Measurements from ENCODE around the gene SRP68. TPM values are rescaled to one million over a fixed set of nuclear protein-coding genes. Genes with fewer than 3 reads are reported as not detected.

Gene SRP68
- polyA plus RNA-seq, 5 donors, result 92.3 to 111 (median 101) TPM

- no peak for DNase-seq
These were observed 52.4 kb downstream of the SRP68 start for GRCh38 chr17:76019833-76020467.

- DNase-seq, result no peak
These were observed 53.5 kb downstream of the SRP68 start for GRCh38 chr17:76018801-76019200.

GRCh38 chr17:76018340-76018680 is 54.0 kb downstream of the SRP68 start:
- no peak for DNase-seq

- DNase-seq, result no peak
These were observed 54.6 kb downstream of the SRP68 start for GRCh38 chr17:76017481-76018339.

DNA sequence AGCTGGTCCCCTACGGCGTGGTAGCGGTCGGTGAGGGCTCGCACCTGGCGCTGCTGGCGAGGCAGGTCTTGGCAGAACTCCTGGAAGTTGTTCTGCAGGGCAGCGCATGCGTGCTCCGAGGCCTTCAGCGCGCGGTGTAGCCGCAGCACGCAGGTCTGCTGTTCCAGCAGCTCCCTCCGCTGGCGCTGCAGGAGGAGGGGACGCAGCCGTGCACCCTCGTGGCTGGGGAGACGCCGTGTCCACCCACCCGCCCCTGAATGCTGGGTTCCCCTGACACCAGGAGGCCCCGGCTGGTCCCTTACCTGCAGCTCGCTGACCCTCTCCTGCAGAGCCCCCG is 57.4 kb downstream of the SRP68 start:
- no peak for DNase-seq

DNA sequence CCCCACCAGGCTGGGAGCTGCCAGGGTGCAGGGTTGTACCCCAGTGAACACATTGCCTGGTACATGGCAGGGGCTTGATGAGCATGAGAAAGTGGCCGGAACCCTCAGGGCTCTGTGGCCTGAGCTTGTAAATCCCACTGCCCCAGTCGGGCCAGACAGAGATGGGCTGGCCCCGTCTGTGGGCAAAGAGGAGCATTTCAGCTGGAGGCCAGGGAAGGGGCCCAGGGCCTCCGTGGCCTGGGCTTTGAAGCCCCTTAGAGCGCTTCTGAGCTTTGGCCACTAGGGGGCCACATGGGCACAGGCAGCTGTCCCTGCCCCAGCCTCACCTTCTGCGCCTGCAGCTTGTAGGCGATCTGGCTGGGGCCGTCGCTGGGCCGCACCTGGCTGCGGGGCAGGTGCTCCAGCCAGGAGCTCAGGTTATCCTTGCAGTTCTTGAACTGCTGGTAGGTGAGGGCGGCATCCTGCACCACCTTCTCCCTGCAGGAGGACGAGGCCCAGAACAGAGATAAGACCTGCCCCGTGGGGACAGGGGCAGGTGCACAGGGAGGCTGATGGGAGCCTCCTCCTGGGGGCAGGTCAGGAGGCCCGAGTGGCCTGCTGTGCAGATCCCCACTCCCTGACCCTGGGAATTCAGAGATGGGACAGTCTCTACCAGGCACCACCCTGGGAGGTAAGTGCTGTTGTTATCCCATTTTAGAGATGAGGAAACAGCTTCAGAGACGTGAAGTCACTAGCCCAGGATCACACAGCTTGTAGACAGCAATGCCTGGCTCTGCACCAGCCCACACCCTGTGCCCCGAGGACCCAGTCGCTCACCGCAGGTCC is 58.0 kb downstream of the SRP68 start:
- DNase-seq, result peak in 1 of 2 donors; percentile 69

GRCh38 chr17:76013377-76013932 is 58.9 kb downstream of the SRP68 start:
- DNase-seq, result no peak

DNA sequence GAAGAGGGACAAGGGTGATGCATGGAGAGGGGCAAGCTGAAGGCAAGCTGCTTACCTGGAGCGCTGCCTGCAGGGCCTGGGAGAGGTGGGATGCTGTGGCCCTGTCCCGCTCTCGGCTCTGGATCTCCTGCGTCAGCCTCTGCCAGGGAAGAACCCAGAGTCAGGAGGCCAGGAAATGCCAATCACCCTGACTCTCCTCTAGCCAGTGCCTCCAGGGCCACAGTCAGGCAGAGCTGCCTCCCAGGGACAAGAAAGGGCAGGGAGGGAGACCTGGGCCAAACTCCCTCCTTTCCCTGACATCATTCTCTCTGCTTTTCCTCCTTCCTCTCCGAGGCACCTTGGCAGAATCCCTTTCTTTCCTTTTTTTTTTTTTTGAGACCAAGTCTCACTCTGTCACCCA is 60.4 kb downstream of the SRP68 start:
- DNase-seq, result no peak

DNA sequence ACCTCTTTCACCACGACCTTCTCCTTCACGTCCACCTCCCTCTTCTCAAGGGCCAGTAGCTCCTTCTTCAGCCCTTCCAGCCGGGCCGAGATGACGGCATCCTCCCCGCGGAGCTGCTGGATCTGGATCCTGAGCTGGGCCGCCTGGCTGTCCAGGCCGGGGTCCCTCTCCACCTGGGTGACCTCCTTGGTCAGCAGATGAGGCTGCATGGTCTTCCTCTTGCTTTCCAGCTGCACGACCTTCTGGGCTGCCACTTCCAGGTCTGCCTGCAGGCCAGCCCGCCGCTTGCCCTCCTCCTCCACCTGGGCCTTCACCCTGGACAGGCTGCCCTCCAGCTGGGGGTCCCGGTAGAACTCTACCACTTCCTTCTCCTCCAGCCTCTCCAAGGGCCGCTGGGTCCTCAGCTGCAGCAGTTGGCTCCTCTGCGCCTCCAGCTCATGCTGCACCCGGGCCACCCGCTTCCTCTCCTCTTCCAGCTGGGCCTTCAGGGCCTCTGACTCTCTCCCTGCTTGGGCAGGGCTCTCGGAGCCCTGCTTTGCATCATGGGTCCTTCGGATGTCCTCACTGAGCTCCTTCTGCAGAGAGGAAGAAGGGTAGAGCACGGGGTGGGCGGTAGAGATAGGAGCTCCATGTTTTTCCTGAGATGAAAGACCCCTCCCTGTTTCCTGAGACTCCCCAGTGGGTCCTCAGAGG is 62.2 kb downstream of the SRP68 start:
- no peak for DNase-seq

DNA sequence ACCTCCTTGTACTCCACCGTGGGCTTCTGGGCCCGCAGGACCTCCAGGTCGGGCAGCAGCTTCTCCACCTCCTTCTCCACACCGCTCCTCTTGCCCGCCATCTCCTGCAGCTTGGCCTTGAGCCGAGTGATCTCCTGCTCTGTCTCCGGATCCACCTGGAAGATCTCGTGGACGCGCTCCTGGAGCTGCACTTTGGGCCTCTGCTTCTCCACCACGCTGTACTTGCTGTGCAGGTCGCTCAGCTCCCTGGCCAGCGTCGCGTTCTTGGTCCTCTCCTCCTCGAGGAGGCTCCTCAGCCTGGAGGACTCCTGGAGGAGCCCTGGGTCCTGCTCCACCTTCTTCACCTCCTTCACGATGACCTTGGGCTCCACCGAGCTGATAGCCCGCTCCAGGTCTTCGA is 62.9 kb downstream of the SRP68 start:
- DNase-seq, result no peak

DNA sequence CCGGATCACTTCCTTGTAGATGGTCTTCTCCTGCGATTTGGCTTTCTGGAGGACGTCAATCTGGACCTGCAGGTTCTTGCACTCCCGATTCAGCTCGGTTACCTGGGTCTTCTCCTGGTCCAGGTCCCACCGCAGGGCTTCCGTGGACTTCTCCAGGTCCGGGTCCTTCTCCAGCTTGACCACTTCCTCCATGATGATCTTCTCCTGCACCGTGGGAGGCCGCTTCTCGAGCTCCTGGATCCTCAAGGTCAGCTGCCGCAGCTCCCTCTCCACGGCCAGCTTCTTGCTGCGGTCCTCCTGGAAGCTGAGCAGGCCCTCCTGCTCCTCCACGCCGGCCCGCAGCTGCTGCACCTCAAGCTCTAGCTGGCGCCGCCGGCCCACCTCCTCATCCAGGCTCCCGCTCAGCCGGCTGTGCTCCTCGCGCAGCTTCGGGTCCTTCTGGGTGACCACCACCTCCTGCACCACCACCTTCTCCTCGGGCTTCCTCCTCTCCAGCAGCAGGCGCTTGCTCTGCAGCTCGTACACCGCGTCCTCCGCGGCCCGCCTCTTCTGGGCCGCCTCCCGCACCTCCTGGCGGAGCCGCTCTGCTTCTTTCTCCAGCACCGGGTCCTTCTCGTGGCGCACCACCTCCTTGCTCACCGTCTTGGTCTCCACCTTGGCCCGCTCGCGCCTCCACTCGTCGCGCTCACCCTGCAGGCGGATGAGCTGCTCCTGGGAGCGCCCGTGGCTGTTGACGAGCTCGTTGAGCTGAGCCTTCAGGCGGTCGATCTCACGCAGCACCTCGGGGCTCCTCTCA is 63.5 kb downstream of the SRP68 start:
- no peak for DNase-seq

DNA sequence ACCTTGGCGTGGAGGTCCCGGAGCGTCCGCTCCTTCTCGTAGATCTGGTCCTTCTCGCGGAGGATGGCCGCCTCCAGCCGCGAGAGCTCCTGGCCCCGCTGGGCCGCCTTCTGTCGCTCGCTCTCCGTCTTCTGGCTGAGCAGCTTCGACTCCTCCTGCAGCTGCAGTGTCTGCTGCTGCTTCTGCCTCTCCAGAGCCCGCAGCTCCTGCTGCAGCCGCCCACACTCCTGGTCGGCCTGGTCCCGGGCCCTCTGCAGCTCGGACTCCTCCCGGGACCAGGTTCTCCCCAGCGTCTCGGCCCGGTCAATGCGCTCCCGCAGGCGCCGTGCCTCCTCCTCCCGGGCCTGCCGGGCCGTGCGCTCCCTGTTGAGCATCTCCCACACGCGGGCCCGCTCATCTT is 64.1 kb downstream of the SRP68 start:
- no peak for DNase-seq

GRCh38 chr17:76007850-76008165 is 64.5 kb downstream of the SRP68 start:
- no peak for DNase-seq

DNA sequence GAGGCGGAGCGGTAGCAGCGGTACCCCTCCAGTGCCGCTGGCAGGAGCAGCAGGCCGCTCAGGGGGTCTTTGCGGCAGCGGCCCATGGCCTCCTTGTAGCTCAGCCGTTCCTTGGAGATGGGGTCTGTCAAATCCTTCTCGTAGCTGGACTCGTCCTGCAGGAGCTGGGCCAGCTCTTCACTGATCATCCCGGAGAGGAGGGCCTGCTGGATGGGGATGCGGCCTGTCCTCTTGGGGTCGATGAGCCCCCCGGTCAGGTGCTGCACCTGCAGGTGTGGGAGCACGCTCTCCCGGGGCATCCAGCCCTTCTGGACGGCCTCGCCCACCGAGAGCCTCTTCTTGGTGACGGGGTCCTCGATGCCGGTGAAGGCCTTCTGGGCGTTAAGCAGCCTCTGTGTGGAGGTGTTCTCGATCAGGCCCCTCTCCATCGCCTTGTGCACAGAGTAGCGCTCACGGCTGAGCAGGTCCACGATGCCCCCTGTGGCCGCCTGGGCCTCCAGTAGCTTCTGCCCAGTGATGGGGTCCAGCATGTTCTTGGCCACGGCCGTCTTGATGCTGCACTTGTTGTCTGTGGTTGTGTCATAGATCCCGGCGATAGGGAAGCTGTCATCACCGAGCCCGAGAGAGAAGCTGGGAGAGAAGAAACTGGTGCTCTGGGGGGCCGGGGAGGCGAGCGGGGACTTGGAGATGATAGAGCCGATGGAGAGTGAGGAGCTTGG is 65.0 kb downstream of the SRP68 start:
- DNase-seq, result no peak

DNA sequence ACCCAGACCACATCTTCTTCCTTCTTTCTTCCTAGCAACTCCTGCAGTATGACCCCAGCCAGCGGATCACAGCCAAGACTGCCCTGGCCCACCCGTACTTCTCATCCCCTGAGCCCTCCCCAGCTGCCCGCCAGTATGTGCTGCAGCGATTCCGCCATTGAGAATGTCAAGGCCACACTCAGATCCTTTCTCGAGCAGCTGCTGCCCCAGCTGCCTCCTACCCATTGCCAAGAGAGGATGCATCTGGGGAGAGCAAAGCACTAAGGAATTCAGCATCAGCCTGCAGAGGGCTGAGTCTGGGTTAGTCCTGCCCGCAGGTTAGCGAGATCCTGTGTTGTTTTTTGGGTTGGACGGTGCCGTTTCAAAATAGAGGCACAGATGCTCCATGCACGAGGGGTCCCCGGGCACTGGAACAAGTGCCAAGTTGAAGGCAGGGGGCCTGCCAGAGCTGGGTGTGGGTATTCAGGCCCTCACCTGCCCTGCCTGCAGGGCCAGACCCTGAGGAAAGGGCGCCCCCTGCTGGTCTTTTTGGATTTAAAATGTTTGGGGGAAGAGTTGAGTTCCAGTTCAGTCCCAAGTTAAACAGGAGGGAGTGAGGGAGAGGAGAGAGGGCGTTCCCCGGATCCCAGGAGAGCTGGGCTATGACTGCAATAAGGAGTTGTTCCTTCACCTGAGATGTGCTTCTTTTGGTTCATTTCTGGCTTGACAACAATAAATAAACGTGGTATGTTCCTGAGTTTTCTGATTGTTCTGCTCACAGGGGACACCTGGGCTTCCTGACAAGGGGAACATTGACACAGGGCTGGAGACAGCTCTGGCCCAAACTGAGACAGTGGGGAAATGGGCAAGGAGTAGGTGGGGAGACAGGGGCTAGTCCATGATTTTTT is 66.8 kb downstream of the SRP68 start:
- peak; percentile 66 to 68 for DNase-seq

DNA sequence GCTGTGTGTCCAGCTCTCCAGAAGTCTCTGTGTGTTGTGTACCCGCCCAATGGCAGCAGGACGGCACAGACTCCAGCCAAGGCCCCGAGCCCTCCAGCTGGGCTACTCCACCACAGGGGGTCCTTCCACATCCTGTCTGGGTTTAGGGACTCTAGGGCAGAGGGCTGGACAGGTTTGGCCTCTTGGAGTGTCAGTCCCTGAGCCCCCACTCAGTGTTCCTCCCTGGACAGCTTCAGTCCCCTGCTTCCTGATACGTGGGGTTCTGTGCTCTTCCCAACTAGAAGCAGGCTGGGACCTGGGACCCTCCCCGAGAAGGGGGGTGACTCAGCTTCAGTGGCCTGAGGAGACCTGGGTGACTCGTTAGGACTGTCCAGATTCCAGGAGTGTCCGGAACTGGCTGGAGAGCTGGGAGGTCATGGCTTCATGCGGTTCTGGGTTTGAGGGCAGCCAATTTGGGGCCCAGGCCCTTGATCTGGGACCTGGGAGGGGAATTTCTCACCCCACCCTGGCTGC is 67.5 kb downstream of the SRP68 start:
- DNase-seq, result no peak

GRCh38 chr17:76003915-76004314 is 68.4 kb downstream of the SRP68 start:
- no peak for DNase-seq

- DNase-seq, result no peak
These were observed 70.2 kb downstream of the SRP68 start for GRCh38 chr17:76002100-76002499.

All from right lung (tissue), 5 donors.